HEK293 (cell line): ENCODE measurements around the gene GIT1.

Source experiments
- CTCF ChIA-PET: fragments of 350-600 bp; formaldehyde crosslinking; extraction: SDS; loops from one replicate; lab custom pipeline; 2021; ENCODE audit warnings: antibody characterized with exemption; lab: Yijun Ruan, JAX
- POLR2A ChIA-PET: fragments of 300-600 bp; formaldehyde crosslinking; extraction: SDS; loops from one replicate; lab custom pipeline; 2020; ENCODE audit warnings: antibody characterized with exemption, inconsistent platforms; lab: Yijun Ruan, JAX
- H3K27ac ChIP-seq: fragments of 200-500 bp; sonication (Bioruptor generic); 2 replicates; pipeline ENCODE4 v1.5.1; 2014; ENCODE audit warnings: low read depth, low read length, control low read depth, inconsistent platforms; ENCODE audit errors: extremely low read depth
- H3K36me3 ChIP-seq, 2 experiments: fragments of 200-500 bp in 1 of 2; sonication (Bioruptor generic) in 1 of 2; 1 replicate in 1 of 2; 2 replicates in 1 of 2; pipeline ENCODE4 v1.5.1; 2014 to 2017; ENCODE audit warnings: inconsistent platforms in 2 of 2, low read length in 2 of 2; ENCODE audit not compliant: control insufficient read depth in 2 of 2, insufficient read depth in 1 of 2
- H3K4me1 ChIP-seq: fragments of 200-500 bp; sonication (Bioruptor generic); 2 replicates; pipeline ENCODE4 v1.5.1; 2014; ENCODE audit warnings: mild to moderate bottlenecking, low read length, inconsistent platforms; ENCODE audit not compliant: control insufficient read depth, insufficient read depth
- H3K4me3 ChIP-seq: 2 replicates; pipeline ENCODE4 v1.5.1; 2011; ENCODE audit warnings: low read depth, mild to moderate bottlenecking, control low read depth, low read length, moderate library complexity
- H3K9me3 ChIP-seq: fragments of 200-500 bp; sonication (Bioruptor generic); 2 replicates; pipeline ENCODE4 v1.5.1; 2014; ENCODE audit warnings: low read depth, low read length, inconsistent platforms; ENCODE audit not compliant: control insufficient read depth, insufficient read depth
- EGR2 ChIP-seq: fragments of 450-650 bp; formaldehyde crosslinking; IDR thresholded peaks from 2 replicates; pipeline ENCODE4 v1.5.1; 2016; ENCODE audit warnings: low read depth, missing biosample characterization, missing genetic modification characterization
- HOXD13 ChIP-seq: sonication (generic); formaldehyde crosslinking; IDR thresholded peaks from 2 replicates; pipeline ENCODE4 v1.8.0; 2022; ENCODE audit warnings: missing genetic modification reagents, borderline replicate concordance
- OVOL3 ChIP-seq: fragments of 450-650 bp; formaldehyde crosslinking; IDR thresholded peaks from 2 replicates; pipeline ENCODE4 v1.5.1; 2016; ENCODE audit warnings: missing biosample characterization, missing genetic modification characterization
- SCRT2 ChIP-seq: fragments of 450-650 bp; formaldehyde crosslinking; IDR thresholded peaks from 2 replicates; pipeline ENCODE4 v1.5.1; 2016; ENCODE audit warnings: missing biosample characterization, missing genetic modification characterization
- TRIM28 ChIP-seq: IDR thresholded peaks from 2 replicates; pipeline ENCODE4 v1.6.1; 2011; ENCODE audit warnings: low read length, control low read depth, borderline replicate concordance
- YY2 ChIP-seq: fragments of 450-650 bp; formaldehyde crosslinking; IDR thresholded peaks from 2 replicates; pipeline ENCODE4 v1.5.1; 2016; ENCODE audit warnings: missing biosample characterization, missing genetic modification characterization
- ZBTB21 ChIP-seq: fragments of 450-650 bp; formaldehyde crosslinking; IDR thresholded peaks from 2 replicates; pipeline ENCODE4 v1.5.1; 2017; ENCODE audit warnings: missing biosample characterization, missing genetic modification characterization
- ZBTB7A ChIP-seq: fragments of 450-650 bp; formaldehyde crosslinking; IDR thresholded peaks from 2 replicates; pipeline ENCODE4 v1.5.1; 2016; ENCODE audit warnings: low read depth, missing biosample characterization, missing genetic modification characterization
- ZBTB8A ChIP-seq: fragments of 450-650 bp; formaldehyde crosslinking; IDR thresholded peaks from 2 replicates; pipeline ENCODE4 v1.5.1; 2016; ENCODE audit warnings: missing biosample characterization, missing genetic modification characterization
- ZNF146 ChIP-seq: fragments of 450-650 bp; formaldehyde crosslinking; IDR thresholded peaks from 2 replicates; pipeline ENCODE4 v1.5.1; 2016; ENCODE audit warnings: missing biosample characterization, missing genetic modification characterization
- ZNF18 ChIP-seq: fragments of 450-650 bp; formaldehyde crosslinking; IDR thresholded peaks from 2 replicates; pipeline ENCODE4 v1.5.1; 2016; ENCODE audit warnings: missing biosample characterization, missing genetic modification characterization
- ZNF510 ChIP-seq: fragments of 450-650 bp; formaldehyde crosslinking; IDR thresholded peaks from 2 replicates; pipeline ENCODE4 v1.5.1; 2018; ENCODE audit warnings: mild to moderate bottlenecking, missing genetic modification characterization, missing biosample characterization; ENCODE audit not compliant: insufficient replicate concordance
- ZNF518A ChIP-seq: fragments of 450-650 bp; formaldehyde crosslinking; conservative IDR thresholded peaks from 2 replicates; pipeline ENCODE4 v1.5.1; 2016; ENCODE audit warnings: low read depth, missing biosample characterization, missing genetic modification characterization
- ZNF558 ChIP-seq: fragments of 450-650 bp; formaldehyde crosslinking; IDR thresholded peaks from 2 replicates; pipeline ENCODE4 v1.5.1; 2016; ENCODE audit warnings: missing biosample characterization, missing genetic modification characterization
- ZNF843 ChIP-seq: fragments of 450-650 bp; formaldehyde crosslinking; IDR thresholded peaks from 2 replicates; pipeline ENCODE4 v1.5.1; 2016; ENCODE audit warnings: missing biosample characterization, missing genetic modification characterization
- TF ChIP-seq, protein P1 (sequence below): fragments of 450-650 bp; formaldehyde crosslinking; IDR thresholded peaks from 2 replicates; pipeline ENCODE4 v1.5.1; 2016; ENCODE audit warnings: missing biosample characterization, missing genetic modification characterization, borderline replicate concordance
- TF ChIP-seq, protein P2 (sequence below): IDR thresholded peaks from 2 replicates; pipeline ENCODE4 v1.6.1; 2011; ENCODE audit warnings: mild to moderate bottlenecking, low read depth, low read length, borderline replicate concordance
- TF ChIP-seq, protein P3 (sequence below): fragments of 450-650 bp; formaldehyde crosslinking; IDR thresholded peaks from 2 replicates; pipeline ENCODE4 v1.5.1; 2016; ENCODE audit warnings: missing biosample characterization, missing genetic modification characterization, low read depth
- TF ChIP-seq, protein P4 (sequence below): fragments of 450-650 bp; formaldehyde crosslinking; IDR thresholded peaks from 2 replicates; pipeline ENCODE4 v1.5.1; 2017; ENCODE audit warnings: missing biosample characterization, mild to moderate bottlenecking, missing genetic modification characterization, moderate library complexity

Gene GIT1

GRCh38 chr17:29595107-29595942 is 5.9 kb upstream of the GIT1 start (continued):
- TF ChIP-seq, protein P1, sequence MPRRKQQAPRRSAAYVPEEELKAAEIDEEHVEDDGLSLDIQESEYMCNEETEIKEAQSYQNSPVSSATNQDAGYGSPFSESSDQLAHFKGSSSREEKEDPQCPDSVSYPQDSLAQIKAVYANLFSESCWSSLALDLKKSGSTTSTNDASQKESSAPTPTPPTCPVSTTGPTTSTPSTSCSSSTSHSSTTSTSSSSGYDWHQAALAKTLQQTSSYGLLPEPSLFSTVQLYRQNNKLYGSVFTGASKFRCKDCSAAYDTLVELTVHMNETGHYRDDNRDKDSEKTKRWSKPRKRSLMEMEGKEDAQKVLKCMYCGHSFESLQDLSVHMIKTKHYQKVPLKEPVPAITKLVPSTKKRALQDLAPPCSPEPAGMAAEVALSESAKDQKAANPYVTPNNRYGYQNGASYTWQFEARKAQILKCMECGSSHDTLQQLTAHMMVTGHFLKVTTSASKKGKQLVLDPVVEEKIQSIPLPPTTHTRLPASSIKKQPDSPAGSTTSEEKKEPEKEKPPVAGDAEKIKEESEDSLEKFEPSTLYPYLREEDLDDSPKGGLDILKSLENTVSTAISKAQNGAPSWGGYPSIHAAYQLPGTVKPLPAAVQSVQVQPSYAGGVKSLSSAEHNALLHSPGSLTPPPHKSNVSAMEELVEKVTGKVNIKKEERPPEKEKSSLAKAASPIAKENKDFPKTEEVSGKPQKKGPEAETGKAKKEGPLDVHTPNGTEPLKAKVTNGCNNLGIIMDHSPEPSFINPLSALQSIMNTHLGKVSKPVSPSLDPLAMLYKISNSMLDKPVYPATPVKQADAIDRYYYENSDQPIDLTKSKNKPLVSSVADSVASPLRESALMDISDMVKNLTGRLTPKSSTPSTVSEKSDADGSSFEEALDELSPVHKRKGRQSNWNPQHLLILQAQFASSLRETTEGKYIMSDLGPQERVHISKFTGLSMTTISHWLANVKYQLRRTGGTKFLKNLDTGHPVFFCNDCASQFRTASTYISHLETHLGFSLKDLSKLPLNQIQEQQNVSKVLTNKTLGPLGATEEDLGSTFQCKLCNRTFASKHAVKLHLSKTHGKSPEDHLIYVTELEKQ, result no peak
- TF ChIP-seq ZBTB8A (tag by site-specific recombination), result no peak
- TF ChIP-seq ZNF510 (tag by site-specific recombination), result no peak
- peak; percentile 79; the same call in 1 of the 2 replicates for TF ChIP-seq ZNF18
- TF ChIP-seq, protein P2, sequence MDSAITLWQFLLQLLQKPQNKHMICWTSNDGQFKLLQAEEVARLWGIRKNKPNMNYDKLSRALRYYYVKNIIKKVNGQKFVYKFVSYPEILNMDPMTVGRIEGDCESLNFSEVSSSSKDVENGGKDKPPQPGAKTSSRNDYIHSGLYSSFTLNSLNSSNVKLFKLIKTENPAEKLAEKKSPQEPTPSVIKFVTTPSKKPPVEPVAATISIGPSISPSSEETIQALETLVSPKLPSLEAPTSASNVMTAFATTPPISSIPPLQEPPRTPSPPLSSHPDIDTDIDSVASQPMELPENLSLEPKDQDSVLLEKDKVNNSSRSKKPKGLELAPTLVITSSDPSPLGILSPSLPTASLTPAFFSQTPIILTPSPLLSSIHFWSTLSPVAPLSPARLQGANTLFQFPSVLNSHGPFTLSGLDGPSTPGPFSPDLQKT, result no peak
- TF ChIP-seq ZNF146 (tag by site-specific recombination), result no peak
- TF ChIP-seq EGR2 (tag by site-specific recombination), result 0 out of 2 replicates have a peak, but pooled peaks have one; percentile 35
- no peak for TF ChIP-seq ZNF843 (tag by site-specific recombination)
- TF ChIP-seq, protein P3, sequence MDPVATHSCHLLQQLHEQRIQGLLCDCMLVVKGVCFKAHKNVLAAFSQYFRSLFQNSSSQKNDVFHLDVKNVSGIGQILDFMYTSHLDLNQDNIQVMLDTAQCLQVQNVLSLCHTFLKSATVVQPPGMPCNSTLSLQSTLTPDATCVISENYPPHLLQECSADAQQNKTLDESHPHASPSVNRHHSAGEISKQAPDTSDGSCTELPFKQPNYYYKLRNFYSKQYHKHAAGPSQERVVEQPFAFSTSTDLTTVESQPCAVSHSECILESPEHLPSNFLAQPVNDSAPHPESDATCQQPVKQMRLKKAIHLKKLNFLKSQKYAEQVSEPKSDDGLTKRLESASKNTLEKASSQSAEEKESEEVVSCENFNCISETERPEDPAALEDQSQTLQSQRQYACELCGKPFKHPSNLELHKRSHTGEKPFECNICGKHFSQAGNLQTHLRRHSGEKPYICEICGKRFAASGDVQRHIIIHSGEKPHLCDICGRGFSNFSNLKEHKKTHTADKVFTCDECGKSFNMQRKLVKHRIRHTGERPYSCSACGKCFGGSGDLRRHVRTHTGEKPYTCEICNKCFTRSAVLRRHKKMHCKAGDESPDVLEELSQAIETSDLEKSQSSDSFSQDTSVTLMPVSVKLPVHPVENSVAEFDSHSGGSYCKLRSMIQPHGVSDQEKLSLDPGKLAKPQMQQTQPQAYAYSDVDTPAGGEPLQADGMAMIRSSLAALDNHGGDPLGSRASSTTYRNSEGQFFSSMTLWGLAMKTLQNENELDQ (tag by site-specific recombination), result no peak
- no peak for TF ChIP-seq ZBTB21 (tag by site-specific recombination)
- TF ChIP-seq, protein P4, sequence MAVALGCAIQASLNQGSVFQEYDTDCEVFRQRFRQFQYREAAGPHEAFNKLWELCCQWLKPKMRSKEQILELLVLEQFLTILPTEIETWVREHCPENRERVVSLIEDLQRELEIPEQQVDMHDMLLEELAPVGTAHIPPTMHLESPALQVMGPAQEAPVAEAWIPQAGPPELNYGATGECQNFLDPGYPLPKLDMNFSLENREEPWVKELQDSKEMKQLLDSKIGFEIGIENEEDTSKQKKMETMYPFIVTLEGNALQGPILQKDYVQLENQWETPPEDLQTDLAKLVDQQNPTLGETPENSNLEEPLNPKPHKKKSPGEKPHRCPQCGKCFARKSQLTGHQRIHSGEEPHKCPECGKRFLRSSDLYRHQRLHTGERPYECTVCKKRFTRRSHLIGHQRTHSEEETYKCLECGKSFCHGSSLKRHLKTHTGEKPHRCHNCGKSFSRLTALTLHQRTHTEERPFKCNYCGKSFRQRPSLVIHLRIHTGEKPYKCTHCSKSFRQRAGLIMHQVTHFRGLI (tag by site-specific recombination), result 0 out of 2 replicates have a peak, but pooled peaks have one; percentile 24
- TF ChIP-seq ZBTB7A, result no peak

- CTCF ChIA-PET, result interaction anchor here (0.5 to 5.1 kb wide), 12 partner anchors 10 to 445 kb away, joined by 3 to 74 read pairs (median 4); no protein-coding TSS in a partner anchor
- Histone ChIP-seq H3K4me1 (peaks cover 43% of the 10 kb centered on the region), H3K36me3 (no peaks in the 10 kb centered on the region), H3K4me3 (peak overlapping the region; percentile 67; the same call in 1 of the 2 replicates), H3K27ac (peak overlapping the region; percentile 72; the same call in 1 of the 2 replicates), H3K9me3 (no peaks in the 10 kb centered on the region)
- POLR2A ChIA-PET, result interaction anchor here (1.2 to 1.7 kb wide), 2 partner anchors 14 to 28 kb away, joined by 4 to 5 read pairs; partner anchors contain the start of gene CORO6
- TF ChIP-seq HOXD13 (CRISPR knock-in tag), result no peak
- TF ChIP-seq ZNF518A (tag by site-specific recombination), result no peak
- no peak for TF ChIP-seq ZNF558 (tag by site-specific recombination)
- TF ChIP-seq OVOL3 (tag by site-specific recombination), result no peak
- no peak for TF ChIP-seq YY2 (tag by site-specific recombination)
- 0 out of 2 replicates have a peak, but pooled peaks have one; percentile 10 for TF ChIP-seq SCRT2 (tag by site-specific recombination)
- no peak for TF ChIP-seq TRIM28
These were observed 5.2 kb upstream of the GIT1 start for GRCh38 chr17:29594519-29595090.
